DMS153 (cell line): ENCODE data around the gene GHR.

ENCODE experiments used
- DNase-seq: peaks from one replicate; lab custom pipeline; 2025; lab: John Stamatoyannopoulos, UW

GHR gene

GRCh38 chr5:42462083-42462482 is 38.8 kb downstream of the GHR start:
- DNase-seq = no peak

- DNase-seq = no peak
Measured at GRCh38 chr5:42467572-42467971, 44.3 kb downstream of the GHR start.

DNA sequence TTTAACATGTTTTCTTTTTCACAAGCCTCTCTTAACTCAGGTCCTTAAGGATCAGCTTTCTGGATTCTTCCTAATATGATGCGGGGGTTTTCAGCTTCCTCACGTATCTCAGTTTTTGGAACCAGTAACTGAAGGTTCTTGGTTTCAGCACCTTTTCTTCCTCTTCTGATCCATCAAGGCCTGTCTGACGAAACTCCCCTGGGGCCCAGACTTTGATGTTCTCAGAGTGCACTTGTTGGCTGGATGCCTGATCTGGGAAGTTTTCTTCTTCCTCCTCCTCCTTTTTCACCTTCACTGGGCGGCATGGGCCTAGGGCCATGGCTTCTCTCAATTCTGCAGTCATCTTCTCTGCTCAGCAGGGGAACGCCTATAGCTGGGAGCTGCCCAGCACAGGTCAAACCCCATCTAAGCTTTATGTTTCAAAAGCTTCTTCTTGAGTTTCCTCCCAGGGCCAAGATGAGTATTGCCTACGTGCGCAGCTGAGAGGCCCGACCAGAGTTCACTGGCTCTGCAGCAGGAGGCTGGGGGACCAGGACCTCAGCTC is 44.8 kb downstream of the GHR start:
- no peak for DNase-seq

- no peak for DNase-seq
Measured at GRCh38 chr5:42483472-42484154, 60.4 kb downstream of the GHR start.

- DNase-seq = no peak
Measured at GRCh38 chr5:42487077-42487476, 63.8 kb downstream of the GHR start.

GRCh38 chr5:42487821-42488220 is 64.6 kb downstream of the GHR start:
- DNase-seq = no peak

DNA sequence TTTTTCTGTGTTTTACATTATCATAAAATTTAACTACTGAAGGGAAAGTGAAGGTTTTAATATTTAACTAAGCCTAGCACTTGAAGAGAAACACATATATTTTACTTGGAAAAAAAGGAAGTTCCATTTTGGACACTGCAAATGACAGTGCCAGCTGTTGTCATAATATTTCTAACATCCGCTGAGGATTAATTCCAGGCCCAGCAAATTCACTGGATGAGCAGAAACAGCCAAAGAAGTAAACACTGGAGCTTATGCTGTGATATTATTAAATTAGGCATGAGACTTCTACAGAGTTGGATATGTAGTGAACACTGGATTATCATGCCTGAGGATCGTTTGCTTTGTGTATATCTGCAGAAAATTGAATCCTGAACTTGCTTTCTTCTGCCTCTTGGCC is 67.6 kb downstream of the GHR start:
- DNase-seq = no peak

DNA sequence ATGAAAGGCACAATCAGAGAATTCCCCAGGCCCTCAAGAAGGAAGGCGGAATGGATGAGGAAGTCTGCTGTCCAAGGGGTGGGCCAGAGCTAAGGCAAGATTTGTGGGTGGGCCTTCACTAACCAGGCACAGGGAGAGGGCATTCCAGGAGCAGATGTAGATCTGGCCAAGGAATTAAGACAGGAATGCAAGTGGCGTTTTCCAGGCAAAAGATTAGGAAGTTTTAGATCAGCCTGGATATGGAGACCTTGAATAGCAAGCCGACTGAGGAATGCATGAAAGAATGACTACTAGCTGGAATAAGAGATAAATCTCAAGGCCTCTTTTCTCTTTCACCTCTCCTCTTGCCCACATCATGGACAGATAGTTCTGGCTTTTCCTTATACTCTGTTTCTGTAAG is 68.5 kb downstream of the GHR start:
- DNase-seq = no peak

DNA sequence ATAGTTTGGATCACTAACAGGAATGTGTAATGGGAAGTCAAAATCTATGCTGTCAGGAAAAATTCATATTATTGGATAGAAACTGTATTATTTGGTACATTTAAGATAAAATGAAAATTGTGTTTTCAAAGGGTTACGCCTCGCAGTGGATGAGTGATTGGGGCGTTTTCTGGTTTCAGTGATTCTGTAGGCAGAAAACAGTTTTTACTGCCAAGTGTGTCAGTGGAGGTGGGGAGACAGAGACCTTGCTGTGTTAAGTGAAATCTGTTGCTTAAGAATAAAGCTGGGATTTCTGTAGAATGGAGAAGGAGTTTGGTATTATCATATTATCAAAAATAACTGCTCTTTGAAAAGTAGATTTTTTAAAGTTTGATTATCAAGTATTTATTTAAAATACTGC is 69.7 kb downstream of the GHR start:
- DNase-seq = no peak

DNA sequence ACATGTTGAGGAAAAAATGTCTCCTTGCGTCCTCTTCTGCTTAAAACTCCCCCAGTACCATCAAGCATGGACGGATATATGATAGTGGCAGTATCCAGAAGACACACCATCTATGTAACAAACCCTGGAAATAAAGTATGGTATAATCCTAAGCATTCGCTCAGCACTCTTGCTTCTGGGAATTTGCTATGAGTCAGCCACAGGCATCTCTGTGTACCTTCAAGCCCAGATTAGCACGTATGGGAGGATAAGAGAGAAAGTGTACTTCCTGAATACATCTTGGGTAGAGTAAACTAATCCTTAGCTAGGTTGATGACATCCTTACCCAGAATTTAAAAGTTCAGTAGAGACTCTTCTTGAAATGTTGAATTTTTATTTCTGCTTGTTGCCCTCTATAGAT is 71.2 kb downstream of the GHR start:
- no peak for DNase-seq

DNA sequence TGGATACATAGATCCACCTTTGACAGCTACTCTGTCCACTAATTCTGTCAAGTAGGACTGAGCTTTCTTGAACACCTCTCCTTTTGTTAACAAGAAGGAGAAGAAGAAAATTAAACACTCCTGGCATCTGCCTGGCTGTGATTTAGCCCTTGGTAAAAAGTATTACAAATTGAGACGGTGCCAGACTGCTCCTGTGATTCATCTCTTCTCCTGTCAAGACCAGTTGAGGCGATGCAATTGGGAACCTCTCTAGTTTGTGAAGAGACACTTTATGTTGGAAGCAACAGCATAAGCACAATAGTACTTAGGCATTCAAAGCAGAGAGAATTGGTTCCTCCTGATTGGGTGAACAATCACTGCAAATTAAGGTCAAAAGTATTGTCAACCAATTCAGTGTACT is 72.7 kb downstream of the GHR start:
- no peak for DNase-seq

DNA sequence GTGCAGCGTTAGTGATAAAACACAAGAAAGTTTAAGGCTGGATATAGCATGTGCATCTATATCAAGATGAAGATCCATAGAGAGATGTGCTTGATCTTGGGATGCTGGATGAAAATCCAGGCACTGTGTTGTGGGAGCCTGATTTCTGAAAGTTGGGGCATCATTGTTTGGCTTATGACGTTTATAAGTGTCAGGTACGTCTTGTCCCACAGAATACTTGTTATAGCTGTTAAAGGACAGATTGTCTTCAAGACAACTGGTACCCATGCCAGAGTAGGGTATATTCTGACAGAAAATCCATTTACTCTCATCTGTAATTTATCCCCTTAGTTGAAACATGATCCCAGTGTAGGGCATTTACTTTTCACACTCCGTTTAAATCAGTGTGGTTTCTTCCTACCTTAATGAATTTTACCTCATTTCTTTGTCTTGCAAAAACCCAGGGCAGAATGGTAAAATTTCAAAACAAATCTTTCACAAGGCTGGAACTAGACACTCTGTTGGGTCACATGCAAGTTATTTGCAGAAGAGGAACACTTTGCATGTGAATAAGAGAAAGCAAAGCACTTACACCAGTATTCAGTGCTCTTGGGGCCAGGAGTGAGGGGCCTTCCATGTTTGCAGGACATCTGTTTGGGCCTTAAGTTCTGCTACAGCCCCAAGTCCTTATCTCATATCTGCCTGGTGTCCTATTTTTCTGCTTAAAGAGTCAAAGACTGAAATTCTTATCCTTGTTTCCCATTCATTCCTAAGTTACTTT is 73.3 kb downstream of the GHR start:
- no peak for DNase-seq

GRCh38 chr5:42498000-42498399 is 74.8 kb downstream of the GHR start:
- DNase-seq = no peak

GRCh38 chr5:42499016-42499415 is 75.8 kb downstream of the GHR start:
- no peak for DNase-seq

GRCh38 chr5:42500003-42500599 is 76.9 kb downstream of the GHR start:
- no peak for DNase-seq

GRCh38 chr5:42502613-42503470 is 79.6 kb downstream of the GHR start:
- DNase-seq = no peak

DNA sequence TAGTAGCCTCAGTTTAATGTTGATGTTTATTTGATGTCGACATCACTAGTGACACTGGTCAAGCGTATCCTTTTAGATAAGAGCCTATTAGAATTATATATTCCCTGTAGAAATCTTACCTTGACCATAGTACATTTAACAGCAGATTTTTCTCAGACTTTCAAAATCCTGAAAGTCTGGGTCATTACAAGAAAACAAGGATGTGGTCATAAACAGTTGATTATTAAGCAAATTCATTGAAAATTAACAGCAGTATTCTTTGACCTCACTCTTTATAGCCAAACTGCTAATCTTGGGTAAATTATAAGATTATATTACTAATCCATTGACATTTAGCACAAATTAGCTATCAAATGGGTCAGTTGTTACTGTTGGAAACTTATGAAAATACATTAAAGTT is 83.4 kb downstream of the GHR start:
- DNase-seq = no peak

DNA sequence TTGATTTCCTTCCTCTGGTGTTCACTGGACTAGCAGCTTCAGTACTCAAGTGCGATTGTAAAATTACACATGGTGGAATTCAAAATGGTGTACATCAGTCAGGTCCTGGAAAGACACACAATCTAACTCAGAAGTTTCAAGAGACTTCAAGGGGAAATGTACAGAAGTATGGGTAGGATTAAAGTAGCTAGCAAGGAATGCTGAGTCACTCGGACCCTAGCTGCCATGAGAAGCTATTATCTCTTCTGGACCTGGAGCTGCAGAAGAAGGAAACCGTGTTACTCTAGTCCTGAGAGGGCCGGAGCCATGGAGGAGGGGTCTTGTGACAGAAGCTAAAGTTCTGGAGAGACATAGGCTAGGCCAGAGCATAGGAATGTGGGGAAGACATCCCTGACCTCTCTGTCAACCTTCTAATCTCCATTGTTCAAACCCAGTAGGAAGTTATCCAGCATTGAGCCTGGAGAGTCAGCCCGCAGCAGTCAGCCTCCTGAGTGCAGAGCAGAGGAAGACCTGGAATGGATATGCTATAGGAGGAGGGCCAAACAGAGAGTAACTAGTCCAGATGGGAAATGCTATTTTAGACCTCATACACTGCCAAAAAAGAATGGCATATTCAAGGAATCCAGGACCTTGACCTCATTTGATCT is 84.3 kb downstream of the GHR start:
- DNase-seq = no peak

DNA sequence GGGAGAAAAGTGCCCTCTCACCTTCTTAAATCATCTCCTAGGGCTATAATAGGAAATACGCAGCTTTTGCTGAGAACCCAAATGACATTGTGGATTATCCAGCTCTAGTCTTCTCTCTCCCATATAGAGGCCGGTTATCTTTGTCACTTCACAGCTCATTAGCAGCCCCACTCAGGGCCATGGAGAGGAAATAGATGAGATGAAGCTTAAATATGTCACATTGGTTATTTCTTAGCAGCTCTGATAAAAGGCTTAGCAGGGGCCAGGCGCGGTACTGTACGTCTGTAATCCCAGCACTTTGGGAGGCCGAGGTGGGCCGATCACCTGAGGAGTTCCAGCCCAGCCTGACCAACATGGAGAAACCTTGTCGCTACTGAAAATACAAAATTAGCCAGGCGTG is 90.0 kb downstream of the GHR start:
- no peak for DNase-seq

GRCh38 chr5:42514754-42515153 is 91.5 kb downstream of the GHR start:
- DNase-seq = peak; percentile 15

DNA sequence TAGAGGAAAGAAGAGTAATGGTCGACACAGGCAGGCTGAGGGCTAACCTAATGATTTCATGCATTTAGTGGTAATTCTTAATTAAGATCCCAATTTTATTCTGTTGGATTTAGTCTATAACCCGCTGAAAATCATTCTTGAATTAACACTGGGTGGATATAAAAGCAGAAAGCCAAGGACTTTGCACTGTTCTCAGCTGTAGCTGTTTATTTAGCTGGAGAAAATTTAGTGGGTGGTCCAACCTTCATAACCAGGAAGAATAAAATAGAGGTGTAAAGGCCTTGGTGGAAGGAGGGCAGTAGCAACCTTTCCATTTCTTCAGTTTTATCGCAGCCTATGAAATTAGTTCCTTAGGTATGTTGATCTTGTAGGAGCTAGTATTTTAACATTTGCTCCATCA is 92.3 kb downstream of the GHR start:
- no peak for DNase-seq
